ENCODE data around the gene FKBP8.
"Not testable (repeated sequence)": the region's sequence is repeated elsewhere in the genome, so short reads cannot be mapped to it uniquely, and the experiment has no call there.

The FKBP8 gene

DNA sequence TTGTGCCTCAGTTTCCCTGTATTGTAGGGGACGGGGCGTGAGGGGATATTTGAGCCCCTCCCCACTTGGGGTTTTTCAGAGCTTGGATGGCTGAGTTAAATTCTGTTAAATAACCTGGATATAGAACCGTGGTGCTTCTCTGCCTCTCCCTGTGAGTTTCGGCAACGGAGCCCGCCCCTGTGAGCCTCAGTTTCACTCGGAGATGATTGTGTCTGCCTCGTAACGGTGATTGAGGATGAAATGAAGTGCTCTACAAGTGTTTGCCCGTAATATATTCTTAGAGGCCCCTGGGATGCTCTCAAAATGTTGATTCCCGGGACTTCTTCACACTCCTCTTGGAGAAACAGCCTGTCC is 14.8 kb upstream of the FKBP8 start:
- H3K4me3 ChIP-seq (ENCODE audit: low read length) = peak overlapping the region; percentile 91
- TF ChIP-seq, protein P1, sequence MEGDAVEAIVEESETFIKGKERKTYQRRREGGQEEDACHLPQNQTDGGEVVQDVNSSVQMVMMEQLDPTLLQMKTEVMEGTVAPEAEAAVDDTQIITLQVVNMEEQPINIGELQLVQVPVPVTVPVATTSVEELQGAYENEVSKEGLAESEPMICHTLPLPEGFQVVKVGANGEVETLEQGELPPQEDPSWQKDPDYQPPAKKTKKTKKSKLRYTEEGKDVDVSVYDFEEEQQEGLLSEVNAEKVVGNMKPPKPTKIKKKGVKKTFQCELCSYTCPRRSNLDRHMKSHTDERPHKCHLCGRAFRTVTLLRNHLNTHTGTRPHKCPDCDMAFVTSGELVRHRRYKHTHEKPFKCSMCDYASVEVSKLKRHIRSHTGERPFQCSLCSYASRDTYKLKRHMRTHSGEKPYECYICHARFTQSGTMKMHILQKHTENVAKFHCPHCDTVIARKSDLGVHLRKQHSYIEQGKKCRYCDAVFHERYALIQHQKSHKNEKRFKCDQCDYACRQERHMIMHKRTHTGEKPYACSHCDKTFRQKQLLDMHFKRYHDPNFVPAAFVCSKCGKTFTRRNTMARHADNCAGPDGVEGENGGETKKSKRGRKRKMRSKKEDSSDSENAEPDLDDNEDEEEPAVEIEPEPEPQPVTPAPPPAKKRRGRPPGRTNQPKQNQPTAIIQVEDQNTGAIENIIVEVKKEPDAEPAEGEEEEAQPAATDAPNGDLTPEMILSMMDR (conservative IDR thresholded peaks at IDR 0.05; ENCODE audit: low read depth, low read length) = no peak
- DNase-seq (ENCODE audit: low read depth) = no peak

DNA sequence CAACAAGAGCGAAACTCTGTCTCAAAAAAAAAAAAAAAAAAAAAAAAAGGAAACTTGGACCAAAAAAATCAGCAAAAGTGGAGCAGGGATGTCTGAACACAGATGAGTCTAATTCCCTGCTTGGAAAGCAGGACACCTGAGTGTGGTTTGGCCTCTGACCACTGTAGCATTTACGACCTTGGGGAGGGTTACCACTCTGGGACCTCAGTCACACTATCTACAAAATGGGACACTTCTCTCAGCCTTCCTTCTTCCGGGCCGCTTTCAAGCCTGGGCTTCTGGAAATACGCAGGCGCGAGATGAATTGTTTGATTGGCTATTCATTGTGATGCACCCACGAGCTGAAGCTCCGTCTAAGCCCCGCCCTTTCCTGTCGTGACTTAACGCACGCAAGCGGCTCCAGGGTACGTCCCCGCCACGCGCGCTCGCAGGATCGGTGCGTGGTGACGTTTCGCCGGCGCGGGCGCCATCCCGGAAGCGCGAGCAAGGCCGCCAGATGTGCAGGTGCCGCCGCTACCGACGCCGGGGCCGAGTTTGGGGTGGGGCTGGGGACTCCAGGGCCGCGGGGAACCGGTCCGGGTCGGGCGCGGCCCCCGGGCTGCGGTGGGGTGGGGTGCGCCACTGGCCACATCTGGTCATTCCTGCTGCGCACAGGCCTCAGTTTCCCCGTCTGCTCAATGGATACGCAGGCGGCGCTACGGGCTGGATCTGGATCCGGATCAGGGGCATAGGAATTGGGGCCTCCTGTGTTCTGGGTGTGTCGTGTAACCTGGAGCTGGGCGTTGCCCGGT is 14.2 kb upstream of the FKBP8 start, which contains the start of gene KXD1:
Gene KXD1, plus strand, starts transcription at position 460 of the 791 bp plus-strand sequence. CDS start 4,187 bp downstream, outside the sequence.
- peak within 1 kb of the TSS; percentile 91 for H3K4me3 ChIP-seq (ENCODE audit: low read length)
- TF ChIP-seq, protein P1 (conservative IDR thresholded peaks at IDR 0.05; ENCODE audit: low read depth, low read length) = no peak
- peak; percentile 86 for DNase-seq (ENCODE audit: low read depth)

DNA sequence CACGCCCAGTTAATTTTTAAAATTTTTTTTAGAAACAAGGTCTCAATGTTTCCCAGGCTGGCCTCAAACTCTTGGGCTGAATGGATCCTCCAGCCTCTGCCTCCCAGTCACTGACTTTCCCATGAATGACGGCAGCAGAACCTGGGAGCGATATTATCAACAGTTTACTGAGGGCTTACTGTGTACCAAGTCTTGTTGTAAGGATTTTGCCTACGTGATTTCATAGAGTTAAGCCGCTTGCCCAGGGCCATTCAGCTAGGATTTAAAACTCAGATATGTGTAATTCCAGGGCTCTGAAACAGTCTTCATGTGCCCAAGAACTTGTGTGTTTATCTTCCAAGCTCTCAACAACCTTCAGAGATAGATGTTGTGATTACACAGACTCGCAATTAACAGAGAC is 8.3 kb upstream of the FKBP8 start:
- TF ChIP-seq, protein P1 (conservative IDR thresholded peaks at IDR 0.05; ENCODE audit: low read depth, low read length) = no peak
- DNase-seq (ENCODE audit: low read depth) = peak; percentile 67
- no peak overlapping the region for H3K4me3 ChIP-seq (ENCODE audit: low read length)

DNA sequence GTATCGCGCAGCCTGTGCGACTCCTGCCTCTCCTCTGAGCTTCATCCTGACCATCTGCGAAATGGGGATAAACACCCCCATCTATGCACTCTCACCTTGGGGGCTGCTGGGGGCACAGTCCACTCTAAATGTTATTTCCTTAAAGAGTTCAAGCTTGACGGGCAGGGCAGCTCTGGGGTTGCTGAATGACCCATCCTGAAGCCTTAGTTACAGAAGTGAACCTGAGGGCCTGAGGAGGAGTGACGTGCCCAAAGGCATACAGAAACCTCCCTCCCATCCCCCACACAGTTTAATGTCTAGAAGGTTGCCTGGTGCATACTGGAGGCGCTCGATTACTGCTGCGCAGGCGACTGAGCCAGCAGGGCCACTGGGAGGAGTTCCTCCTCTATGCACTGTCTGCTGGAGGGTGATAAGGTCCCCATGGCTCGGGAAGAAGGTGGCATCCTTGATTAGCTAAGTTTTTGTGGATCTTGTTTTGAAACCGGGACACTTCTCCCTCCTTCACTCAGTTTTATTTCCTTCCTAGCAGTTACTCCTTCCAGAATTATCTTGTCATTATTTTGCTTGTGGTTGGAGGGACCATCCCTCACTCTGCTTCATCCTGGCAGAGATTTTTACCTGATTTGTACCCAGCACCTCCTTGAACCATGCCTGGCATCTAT is 572 bp upstream of the FKBP8 start:
- DNase-seq (ENCODE audit: low read depth) = no peak
- TF ChIP-seq, protein P1 (conservative IDR thresholded peaks at IDR 0.05; ENCODE audit: low read depth, low read length) = no peak
- peak overlapping the region; percentile 46 for H3K4me3 ChIP-seq (ENCODE audit: low read length)

DNA sequence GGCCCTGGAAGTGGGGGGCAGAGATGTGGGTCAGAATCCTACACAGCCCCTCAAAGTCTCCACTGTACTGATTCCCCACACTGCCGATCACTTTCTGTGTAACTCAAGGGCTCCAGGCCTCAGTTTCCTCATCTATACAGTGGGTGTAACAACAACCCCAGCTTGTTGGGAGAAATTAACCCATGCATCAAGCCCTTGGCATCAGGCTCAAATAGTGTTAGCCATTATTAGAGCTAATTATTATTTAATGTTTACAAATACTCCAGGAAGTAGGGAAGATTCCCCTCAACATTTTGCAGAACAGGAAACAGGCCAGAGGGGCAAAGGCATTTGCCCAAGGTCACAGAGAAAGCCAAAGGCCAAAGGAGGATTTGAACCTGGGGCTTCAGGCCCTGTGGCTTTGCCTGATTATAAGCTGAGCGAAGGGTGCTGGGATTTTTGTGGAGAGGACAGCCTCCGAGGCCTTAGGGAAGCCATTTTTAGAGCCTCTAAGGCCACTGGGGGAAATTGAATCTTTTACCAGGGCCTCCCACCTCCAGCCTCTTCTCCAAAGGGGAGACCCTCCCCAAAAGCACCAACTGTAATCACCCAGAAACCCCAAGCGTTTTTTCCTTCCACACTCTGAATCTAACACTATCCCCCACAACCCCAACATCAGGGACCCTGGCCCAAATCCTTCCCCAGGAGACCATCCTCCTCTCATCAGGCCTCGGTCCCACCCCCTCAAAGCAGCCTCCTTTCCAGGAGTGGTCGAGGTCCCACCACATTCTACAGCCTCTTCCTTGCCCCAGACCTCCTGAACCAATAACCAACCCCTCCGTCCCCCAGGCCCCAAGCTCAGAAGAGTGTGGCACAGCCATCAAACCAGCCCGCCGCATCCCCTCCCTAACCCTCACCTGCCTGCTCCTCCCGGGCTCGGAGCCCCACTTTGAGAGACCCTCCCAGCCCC is 1.1 kb downstream of the FKBP8 start:
- no peak for DNase-seq (ENCODE audit: low read depth)
- peak overlapping the region; percentile 69 for H3K4me3 ChIP-seq (ENCODE audit: low read length)
- TF ChIP-seq, protein P1 (conservative IDR thresholded peaks at IDR 0.05; ENCODE audit: low read depth, low read length) = no peak

DNA sequence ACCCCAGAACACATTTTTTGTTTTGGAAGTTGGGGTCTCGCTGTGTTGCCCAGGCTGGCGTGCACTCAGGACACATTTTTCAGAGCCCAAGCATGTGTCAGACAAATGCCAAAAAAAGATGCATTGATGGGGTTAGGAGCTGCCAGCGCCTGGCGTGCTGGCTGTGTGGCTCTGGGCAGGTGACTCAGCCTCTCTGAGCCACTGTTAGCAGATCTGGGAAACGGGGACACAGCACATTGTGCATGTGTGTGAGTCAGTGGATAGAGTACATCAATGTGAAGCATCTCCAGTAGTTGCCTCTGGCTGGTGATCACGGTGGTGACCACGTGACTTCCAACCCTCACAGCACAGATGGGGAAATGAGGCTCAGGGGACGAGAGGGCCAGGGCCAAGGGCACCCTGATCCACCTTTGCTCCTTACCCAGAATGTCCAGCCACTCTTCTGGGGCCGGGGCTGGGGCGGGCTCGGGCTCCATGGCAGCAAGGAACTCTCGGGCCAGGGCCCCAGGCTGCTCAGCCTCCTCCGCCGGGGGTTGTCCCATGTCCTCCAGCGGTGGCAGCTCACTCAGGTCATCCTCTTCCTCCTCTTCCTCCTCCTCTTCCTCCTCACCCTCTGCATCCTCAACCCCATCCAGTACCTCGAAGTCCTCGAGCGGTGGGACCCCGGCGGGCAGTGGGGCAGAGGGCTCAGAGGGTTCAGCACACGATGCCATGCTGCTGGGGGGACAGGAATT is 1.9 kb downstream of the FKBP8 start:
- TF ChIP-seq, protein P1 (conservative IDR thresholded peaks at IDR 0.05; ENCODE audit: low read depth, low read length) = no peak
- H3K4me3 ChIP-seq (ENCODE audit: low read length) = no peak overlapping the region
- no peak for DNase-seq (ENCODE audit: low read depth)

DNA sequence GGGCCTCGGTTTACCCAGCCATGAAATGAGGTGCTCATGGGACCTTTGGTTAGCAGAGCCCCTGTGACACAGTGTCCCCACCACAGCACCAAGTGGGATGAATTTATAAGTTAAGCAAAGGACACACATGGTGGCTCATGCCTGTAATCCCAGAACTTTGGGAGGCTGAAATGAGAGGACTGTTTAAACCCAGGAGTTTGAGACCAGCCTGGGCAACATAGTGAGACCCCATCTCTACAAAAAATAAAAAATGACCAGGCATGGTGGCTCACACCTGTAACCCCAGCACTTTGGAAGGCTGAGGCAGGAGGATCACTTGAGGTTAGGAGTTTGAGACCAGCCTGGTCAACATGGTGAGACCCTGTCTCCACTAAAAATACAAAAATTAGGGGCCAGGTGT is 3.2 kb downstream of the FKBP8 start:
- DNase-seq (ENCODE audit: low read depth); H3K4me3 ChIP-seq (ENCODE audit: low read length): not testable (repeated sequence)
